GM18520 (cell line): ENCODE results near the gene LRRC55.
"Not testable (repeated sequence)": the region's sequence is repeated elsewhere in the genome, so short reads cannot be mapped to it uniquely, and the experiment has no call there.

ENCODE experiments used
- ATAC-seq: cut with Tn5 transposase; IDR thresholded peaks from one replicate; pipeline ENCODE4 v1.9.1; 2021; ENCODE audit not compliant: unreplicated experiment

The LRRC55 gene

DNA sequence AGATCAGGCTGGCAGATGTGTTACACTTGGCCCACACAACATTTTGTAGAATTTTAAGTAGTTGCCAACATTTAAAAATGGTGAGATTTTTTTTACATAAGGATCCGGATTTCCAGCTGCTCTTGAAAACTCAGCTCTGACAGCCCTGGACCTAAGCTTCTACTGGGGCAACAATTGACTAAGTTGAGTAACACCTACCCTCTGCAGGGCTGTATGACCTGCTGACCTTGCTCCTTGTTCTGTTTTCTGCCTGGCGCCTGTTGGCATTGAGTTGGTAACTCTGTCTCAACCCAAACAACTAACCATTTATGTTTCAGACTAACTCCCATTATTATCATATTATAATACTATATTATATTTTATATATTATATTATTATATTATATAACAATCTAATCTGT, 21.1 kb upstream of the LRRC55 start:
- no peak for ATAC-seq

DNA sequence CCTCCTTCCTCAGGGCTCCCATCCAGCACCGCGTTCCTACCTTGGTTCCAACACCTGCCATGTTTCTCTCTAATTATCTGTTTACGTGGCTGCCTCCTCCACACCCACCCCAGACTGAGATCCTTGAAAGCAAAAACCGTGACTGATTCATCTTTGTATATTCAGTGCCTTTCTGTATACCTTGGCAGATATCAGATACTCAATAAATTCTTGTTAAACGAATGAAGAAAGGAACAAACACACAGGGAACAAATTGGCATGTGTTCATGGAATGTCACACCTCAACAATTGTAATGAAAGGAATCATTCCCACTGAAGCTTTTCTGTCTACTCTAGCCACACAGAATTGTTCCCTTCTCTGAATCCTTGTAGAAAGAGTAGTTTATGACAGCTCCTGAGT, 20.4 kb upstream of the LRRC55 start:
- ATAC-seq, result no peak

DNA sequence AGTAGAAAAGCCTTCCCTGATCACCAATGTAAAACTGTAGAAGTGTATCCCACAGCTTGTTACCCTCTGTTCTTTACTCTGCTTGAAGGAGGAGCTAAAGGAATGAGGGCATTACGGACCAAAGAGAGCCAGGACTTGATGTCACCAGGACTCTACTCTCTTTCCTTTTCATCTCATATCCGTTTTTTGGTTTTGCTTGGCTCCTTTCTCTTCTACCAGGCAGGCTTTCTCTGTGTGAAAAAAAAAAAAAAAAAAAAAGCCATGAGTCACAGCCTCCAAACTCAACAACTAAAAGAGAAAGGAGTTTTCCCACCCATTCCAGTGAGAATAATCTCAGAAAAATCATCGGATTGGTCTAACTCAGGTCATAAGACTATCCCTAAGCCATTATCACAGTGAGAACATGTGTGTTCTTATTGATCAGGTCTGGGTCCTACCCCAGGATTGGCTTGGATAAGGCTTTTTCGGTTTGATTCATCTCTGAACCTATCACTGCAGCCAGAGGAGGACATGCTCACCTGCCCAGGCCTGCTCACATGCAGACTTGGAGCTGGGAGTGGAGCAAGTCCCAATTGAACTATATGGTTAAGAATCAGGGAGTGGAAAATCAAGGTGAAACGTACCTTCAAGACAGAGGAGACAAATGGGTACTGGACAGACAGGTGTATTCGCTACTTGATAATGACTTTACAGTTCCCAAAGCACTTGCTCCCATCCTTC, 19.4 kb upstream of the LRRC55 start:
- no peak for ATAC-seq

DNA sequence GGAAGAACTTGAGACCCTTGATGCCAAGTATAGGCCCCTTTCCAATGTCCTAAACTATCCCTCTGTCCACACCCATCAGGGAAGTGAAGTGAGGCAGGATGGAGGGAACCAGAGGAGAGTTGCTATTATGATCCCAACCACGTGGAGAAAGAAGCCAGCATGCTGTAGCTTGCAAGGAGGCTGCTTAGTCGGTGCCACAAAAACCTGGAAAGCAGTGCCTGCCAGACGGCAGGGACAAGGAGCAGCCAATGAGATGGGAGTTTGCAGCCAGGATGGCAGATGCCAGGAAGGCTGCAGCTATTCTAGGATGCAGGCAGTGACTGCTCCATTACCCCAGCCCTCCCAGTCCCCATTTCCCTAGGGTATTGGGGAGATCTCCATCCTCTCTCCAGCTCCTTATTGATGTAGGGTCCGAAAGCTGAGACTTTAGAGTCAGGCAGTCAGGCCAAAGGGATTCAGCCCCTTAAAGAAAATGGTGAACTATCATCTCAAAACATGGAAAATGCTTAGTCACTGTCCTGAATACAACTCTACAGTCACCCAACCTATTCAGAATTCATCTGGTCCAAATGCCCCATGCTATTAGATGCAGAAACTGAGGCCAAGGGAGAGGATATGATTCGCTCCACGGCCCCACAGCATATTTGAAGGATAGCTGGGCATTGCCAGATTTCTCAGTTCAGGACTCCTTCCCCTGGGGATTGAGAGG, 18.4 kb upstream of the LRRC55 start:
- no peak for ATAC-seq

DNA sequence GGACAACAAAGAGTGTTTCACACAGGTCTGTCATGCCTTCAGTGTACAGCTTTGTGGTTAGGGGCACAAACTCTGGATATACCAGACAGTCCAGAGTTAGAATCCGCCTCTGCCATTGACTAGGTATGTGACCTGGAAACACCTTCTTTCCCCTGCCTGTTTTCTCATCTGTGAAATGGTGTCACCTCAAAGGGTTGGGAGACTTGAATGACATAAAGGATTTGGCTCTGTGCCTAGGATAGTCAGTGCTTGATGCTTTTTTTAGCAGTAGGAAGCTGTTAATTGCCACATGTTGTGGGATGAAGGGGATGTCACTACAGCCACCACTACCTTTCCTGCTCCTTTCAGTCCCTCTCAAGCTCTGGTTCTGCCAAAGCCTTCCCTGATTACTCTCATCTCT, 17.4 kb upstream of the LRRC55 start:
- ATAC-seq, result no peak

DNA sequence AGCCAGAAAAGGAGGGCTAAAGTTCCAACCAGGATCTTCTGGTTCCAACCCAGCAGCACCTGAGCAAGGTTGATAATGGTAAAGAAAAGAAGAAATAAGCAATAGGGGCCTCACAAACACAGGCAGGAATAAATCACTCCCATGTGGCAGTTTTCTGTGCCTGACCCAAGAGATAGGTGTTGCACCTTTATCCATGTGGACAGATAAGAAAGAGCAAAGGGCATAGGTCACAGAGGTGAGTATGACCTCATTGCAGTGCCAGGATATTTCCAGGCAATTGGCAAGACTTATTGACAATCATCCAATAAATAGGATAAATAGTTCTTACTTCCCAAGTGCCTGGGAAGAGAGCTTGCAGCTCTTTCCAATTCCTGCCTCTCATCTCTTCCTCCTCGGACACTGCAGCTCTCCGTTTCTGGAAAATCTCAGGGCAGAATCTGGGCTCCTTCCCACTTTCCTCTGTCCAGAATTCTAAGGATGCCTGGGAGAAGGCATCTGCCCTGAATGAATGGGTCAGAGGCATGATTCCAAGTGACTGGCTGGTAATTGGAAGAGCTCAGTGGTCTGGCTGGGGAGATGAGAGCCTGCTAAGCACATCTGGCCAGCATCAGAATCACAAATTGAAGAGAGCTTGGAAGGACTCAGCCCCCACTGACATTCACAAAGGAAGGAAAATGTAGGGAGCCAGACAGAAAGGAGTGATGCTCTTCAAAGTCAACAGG, 14.5 kb upstream of the LRRC55 start:
- no peak for ATAC-seq

DNA sequence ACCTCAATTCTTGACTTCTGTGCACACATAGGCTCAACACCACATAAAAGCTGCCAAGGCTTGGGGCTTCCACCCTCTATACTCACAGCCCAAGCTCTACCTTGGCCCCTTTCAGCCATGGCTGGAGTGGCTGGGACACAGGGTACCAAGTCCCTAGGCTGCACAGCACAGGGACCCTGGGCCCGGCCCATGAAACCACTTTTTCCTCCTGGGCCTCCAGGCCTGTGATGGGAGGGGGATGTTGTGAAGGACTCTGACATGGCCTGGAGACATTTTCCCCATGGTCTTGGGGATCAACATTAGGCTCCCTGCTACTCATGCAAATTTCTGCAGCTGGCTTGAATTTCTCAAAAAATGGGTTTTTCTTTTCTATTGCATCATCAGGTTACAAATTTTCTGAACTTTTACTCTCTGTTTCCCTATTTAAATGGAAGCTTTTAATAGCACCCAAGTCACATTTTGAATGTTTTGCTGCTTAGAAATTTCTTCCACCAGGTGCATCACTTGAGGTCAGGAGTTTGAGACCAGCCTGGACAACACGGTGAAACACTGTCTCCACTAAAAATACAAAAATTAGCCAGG, 11.9 kb upstream of the LRRC55 start:
- ATAC-seq, result not testable (repeated sequence)

DNA sequence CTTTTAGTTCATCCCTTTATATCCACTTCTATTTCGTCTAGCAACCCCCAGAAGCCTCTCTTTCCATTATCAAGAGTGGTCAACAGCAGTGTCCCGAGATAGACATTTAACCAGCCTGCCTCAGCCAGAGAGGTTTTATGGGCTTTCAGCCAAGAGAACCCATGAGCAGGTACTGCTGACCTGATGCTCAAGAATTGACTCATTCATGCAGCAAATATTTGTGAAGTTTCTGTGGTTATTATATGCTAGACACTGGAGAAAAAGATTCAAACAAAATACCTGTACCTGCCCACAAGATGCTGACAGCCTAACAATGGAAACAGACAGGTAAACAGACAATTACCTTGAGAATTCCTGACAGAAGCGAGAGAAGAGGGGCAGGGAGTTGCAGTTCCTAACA, 9.7 kb upstream of the LRRC55 start:
- ATAC-seq, result no peak

DNA sequence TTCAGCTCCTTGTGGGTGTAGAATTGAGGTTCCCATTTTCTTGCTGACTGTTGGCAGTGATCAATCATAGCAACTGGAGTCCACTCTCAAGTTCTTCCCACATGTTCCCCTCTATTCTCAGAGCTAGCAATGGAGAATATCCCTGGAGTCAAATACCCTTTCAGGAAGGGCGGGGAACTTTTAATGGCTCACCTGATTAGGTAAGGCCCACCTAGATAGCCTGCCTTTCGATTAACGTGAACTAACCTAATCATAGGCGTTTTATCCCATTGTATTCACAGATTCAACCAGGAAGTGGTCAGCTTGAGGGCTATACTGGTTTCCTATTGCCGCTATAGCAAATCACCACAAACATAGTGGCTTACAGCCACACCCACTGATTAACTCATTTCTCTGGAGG, 7.1 kb upstream of the LRRC55 start:
- no peak for ATAC-seq

DNA sequence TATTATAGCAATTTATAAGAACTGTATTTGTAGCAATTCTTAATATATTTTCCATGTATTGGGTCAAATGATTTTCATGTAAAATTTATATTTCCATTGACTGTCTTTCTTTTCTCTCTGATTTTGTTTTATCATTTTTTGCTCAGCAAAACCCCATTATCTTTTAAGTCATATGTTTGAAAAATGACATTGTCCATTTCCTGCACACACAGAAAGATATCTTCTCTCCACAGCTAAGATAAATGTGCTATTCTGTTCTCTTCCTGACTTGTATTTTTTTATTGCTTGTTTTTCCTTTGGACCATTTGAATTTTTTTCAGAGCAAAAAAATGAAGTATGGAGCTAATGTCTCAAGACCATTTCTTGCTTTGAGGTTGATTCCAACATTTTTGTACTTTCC, 6.3 kb upstream of the LRRC55 start:
- no peak for ATAC-seq

DNA sequence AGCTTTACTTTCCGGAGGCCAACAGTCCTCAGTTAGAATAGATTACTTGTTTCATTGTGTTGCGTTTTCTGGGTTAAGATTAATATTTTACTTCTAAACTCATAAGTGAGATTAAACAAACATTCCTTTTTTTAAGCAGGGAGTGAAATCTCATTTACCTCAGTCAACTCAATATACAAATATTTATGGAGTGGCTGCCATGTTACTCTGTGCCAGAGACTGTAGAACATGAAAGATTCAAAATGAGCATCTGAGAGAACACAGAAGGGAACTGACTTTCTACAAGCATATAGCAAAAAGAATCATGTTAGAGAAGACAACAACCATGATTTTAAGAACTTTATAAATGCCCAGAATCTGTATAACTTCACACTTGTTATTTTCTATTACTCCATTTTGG, 3.4 kb upstream of the LRRC55 start:
- no peak for ATAC-seq

DNA sequence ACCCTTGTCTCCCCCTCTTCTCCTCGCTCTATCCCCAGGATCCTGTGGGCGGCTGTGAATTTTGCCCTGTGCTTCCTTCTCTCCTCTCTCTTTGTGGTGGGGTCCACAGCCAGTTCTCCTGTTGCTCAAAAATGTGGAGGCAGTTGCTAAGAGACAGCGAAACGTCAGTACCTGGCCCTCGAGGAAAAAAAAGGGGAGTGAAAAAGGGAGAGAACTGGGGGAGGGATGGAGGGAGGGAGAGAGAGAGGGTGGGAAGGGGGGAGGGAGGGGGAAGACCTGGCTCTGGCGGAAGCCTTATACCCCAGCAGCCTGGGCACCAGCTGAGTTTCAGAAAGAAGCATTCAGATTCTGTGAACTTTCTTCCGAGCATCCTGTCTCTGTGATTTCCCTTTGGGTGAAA, 2.1 kb upstream of the LRRC55 start:
- no peak for ATAC-seq

DNA sequence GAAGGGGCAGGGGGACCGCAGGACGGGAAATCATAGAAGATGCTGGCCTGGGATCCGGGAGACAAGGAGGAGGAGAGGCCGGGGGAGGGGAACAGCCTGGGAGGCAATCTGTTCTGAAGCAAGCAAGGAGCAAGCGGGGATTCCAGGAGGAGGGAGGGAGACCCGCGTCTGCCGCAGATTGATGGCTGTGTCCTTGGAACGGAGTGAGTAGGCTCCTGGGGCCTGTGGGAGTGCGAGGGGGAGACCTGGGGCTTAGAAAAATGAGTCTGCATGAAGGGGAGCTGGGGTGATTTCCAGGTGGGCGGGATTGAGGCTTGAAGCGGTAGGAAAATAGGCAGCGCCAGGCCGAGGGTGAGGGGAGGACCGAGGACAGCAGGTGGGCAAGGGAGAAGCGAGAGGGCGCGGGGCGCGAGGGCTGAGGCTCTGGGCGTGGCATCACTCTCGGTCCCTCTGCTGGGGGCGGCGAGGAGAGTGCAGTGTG, 1.6 kb upstream of the LRRC55 start:
- ATAC-seq, result no peak

DNA sequence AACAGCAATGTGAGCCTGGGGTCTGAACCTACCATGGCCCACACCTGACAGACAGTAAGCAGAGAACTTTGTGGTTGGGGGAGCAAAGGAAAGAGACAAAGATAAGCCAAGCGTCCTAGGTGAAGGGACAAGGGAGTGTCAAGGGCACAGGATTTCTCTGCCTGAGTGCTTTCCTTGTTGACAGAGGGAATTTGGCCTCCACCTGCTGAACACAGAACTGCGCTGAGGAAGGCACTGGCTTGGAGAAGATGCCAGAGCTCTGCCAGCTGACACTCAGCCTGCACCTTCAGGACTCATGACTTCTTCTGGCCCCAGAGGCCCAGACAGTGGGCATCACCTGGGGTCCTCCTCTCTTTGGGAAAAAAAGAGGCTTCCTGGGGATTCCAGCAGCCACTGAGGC, 789 bp upstream of the LRRC55 start:
- no peak for ATAC-seq

DNA sequence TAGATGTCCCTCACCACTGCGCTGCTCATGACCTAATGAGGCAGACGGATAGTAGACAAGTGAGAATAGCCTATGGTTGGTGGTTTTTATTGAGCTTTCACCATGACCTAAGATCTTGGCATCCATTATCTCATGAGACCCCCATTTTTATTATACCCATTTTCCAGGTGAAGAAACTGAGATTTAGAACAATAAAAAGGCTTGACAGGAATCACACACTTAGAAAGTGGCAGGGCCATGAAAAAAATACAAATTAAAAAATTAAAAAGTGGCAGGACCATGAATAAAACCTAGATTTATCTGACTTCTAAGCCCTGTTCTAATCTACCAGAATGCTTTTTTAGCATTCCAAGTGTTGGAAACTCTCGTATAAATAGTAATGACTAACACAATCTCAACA, 1.1 kb downstream of the LRRC55 start:
- no peak for ATAC-seq

DNA sequence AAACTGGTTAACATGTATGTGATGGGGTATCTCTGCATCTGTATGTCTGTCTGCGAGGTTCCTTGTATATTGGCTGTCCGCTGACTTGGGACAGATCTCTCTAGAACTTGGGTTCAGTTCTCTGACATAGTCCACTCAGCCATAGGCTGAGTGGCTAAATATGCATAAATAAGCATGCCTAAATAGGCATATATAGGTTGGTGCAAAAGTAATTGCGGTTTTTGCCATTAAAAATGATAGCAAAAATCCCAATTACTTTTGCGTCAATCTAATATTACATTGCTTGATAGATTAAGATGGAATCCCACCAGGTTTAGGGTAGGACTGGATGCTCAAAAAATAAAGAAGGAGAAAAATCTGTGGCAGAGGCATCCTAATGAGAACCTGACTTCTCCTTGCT, 8.8 kb downstream of the LRRC55 start:
- ATAC-seq, result no peak

DNA sequence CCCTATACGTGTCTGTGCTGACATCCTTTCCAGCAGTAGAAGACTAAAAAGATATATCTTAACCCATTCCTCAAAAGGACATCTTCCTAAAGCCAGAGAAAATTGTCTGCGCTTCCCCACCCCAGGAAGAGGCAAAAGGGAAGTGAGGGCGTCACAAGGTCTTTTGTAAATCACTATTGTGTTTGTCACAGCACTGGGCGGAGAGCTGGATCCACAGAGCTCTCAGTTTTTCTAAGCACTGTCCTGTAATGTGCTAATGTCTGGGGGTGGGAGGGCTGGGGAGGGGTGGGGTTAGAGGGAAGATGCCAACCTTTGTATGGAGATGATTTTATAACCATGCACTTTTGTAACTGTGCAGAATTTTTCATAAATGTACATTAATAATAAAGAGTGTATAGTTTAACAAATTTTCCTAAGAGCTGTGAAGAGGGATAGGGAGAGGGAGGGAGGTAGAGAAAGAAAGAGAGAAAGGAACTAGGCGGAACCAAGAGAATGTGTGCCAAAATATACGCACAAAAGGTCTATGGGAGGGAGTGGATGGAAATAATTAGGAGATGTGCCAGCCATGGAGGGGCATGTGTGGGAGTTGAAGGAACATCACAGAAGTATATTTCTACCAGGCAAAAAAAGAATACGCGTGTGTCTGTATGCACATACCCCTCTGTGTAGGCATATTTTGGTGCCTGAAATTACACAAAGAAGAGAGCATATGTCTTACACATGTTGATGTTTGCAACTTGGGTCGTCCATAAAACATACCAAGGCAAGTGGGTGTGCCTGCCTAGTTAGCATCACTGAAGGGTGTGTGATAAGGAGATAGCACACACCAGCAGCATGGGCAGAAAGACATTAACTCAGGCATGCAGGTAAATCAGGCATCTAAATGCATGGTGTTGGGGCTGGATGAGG, 9.8 kb downstream of the LRRC55 start:
- no peak for ATAC-seq

DNA sequence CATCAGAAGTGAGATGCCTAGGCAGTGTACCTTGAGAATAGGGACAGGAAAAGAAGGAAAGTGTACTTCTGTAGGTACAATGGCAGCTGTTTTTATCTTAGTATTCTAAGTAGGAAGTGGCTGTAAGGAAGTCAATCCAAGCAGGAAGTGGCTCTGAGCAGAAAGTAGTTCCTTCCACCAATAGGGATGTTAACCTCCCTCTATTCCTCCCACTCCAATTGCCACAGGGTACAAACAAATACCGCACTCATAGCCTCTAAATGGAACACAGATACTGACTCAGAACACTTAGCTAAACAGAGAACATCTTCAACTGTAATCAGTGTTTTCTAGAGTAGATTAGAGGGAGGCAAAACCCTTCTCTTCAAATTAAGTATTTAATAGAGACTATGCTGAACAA, 10.6 kb downstream of the LRRC55 start:
- ATAC-seq, result no peak

DNA sequence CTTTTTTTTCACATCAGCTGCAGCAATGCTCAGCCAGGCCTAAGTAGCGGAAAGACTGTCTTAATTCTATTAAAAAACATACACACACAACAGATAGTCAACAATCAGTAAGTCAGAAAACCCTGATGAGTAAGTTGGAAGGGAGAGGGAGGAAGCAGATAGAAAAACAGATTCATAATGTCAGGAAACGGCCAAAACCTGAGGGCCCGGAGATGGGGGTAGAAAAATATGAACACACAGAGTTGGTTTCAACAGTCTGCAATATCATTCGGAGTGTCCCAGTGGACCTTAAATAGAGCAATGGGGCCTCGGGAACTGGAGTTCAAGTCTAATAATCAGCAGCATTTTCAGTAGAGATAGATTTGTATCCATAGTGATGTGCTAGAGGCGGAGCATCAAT, 14.8 kb downstream of the LRRC55 start:
- no peak for ATAC-seq

DNA sequence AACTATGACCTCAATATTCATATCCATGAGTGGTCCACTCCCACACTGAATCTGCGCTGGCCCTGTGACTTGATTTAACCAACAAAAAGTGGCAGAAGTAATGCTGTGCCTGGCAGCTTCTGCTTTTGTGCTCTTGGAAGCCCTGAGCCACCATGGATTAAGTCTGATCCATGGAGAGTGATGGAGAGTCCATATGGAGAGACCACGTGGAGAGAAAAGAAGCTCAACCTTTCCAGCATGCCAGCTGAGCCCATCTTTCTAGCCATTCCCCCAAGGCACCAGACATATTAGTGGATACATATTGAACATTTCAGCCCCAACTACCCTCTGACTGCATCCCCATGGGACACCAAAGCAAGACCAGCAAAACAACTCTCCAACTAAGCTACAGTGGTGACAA, 16.0 kb downstream of the LRRC55 start:
- no peak for ATAC-seq

DNA sequence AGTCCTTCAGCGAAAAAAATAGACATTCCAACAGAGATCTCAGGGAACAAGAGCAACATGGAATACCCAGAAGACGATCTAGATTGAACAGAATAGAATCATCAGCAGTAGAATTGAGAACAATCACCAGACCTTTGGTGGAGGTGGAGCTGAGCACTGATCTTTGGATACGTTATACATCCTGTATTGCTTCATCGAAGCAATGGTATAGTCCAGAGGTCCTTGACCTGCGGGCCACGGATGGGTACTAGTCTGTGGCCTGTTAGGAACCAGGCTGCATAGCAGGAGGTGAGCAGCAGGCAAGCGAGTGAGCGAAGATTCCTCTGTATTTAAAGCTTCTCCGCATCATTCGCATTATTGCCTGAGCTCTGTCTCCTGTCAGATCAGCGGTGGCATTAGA, 17.6 kb downstream of the LRRC55 start:
- ATAC-seq, result no peak
